NOMO-1 treated with DMSO at 0.1 percent for 48 hours (cell line): ENCODE measurements around the gene MATN4.
A peak's percentile ranks its signal among the peaks of the same experiment; 100 is the strongest.

Experiments
- DNase-seq: peaks from one replicate; lab custom pipeline; 2025; ENCODE audit not compliant: unreplicated experiment; lab: John Stamatoyannopoulos, UW

The MATN4 gene

GRCh38 chr20:45254383-45255262 lies 53.5 kb downstream of the MATN4 start, which contains the start of gene SLPI:
SLPI (minus strand) TSS chr20:45254564; CDS start chr20:45254543, 21 bp downstream.
- peak; percentile 90 for DNase-seq

- DNase-seq: no peak
Measured at GRCh38 chr20:45253261-45253660, 54.8 kb downstream of the MATN4 start.

DNA sequence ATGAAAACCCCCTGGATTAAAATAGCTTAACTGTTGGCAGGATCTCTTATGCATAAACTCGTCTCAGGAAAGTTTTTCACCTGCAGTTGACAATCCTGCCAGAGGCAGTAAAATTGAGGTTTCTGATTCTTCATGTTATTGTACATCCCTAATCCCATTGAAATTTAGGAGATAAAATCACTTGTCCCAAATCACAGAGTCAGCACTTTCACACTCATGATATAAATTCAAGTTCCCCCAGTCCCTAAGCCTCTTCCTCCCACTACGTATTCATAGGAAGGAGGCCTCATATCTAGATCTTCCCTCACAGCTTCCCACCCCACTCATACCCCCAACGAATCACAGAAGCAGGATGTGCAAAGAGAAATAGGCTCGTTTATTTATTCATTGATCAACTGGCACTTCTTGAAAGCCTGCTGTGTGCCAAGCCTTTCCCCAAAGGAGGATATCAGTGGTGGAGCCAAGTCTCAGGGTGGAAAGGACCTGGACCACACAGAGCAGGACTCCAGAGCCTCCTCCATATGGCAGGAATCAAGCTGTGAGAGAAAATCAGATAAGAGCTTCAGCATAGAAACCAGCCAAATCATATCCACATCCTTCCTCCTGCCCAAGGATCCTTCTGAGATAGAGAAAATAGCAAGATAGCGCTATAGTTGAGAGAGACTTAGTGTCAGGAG lies 56.1 kb downstream of the MATN4 start:
- DNase-seq: no peak

GRCh38 chr20:45248609-45249008 lies 59.5 kb downstream of the MATN4 start:
- DNase-seq: no peak

GRCh38 chr20:45247865-45248264 lies 60.2 kb downstream of the MATN4 start:
- no peak for DNase-seq

- DNase-seq: no peak
Measured at GRCh38 chr20:45246109-45246508, 62.0 kb downstream of the MATN4 start.
